K562 (cell line): ENCODE data around the gene ALDH1A2. TPM values are rescaled to one million over a fixed set of nuclear protein-coding genes. Genes with fewer than 3 reads are reported as not detected.

ENCODE experiments used
- ATAC-seq: fragments of 200-7000 bp; cut with Tn5 transposase; 3 replicates; pipeline ENCODE4 v1.9.1; 2020; ENCODE audit warnings: moderate library complexity
- BruUV-seq: library from RNA; stranded (reverse); fragments of 400-500 nt; replicated peaks from 2 replicates; lab custom pipeline; 2021; lab: Mats Ljungman, UMichigan
- CTCF ChIA-PET: fragments of 300-600 bp; formaldehyde crosslinking; extraction: SDS; loops from one replicate; lab custom pipeline; 2021; ENCODE audit warnings: low intra/inter-chr PET ratio; lab: Yijun Ruan, JAX
- POLR2A ChIA-PET: fragments of 300-600, 350-650 bp; sonication (Branson Sonifier 250); formaldehyde crosslinking; extraction: SDS; loops from one replicate; lab custom pipeline; 2021; ENCODE audit warnings: antibody characterized with exemption, inconsistent platforms; lab: Yijun Ruan, JAX
- DNase-seq, 4 experiments: peaks; one replicate each; pipeline versions ENCODE4 v3.0.0 to v3.0.0-alpha.2; 2011 to 2018; ENCODE audit warnings: low spot score in 3 of 4, mixed read lengths in 3 of 4; ENCODE audit errors: extremely low read depth in 1 of 4
- FAIRE-seq: peaks from 2 replicates; lab custom pipeline; 2011; peaks lifted over from hg19 to GRCh38; lab: Jason Lieb, UNC
- H2AFZ ChIP-seq: 2 replicates; pipeline ENCODE4 v1.6.0; 2011; ENCODE audit warnings: low read depth, low read length, control low read depth, inconsistent platforms
- H3K27ac ChIP-seq: fragments of 200-600 bp; 3 replicates; pipeline ENCODE4 v1.8.0; 2011; ENCODE audit warnings: low read depth, mild to moderate bottlenecking, control low read depth, inconsistent platforms, low read length, moderate library complexity, mixed read lengths; ENCODE audit errors: extremely low read depth
- H3K27me3 ChIP-seq, 2 experiments: fragments of 300-600 bp in 1 of 2; 2 replicates in 1 of 2; 3 replicates in 1 of 2; pipeline versions ENCODE4 v1.6.0 to v1.8.0; 2011; ENCODE audit warnings: inconsistent platforms in 2 of 2, low read length in 2 of 2, mild to moderate bottlenecking in 1 of 2, mixed read lengths in 1 of 2, moderate library complexity in 1 of 2; ENCODE audit not compliant: control insufficient read depth in 2 of 2, insufficient read depth in 2 of 2
- H3K36me3 ChIP-seq: fragments of 300-600 bp; 3 replicates; pipeline ENCODE4 v1.8.0; 2011; ENCODE audit warnings: mild to moderate bottlenecking, low read length, inconsistent platforms; ENCODE audit not compliant: control insufficient read depth, insufficient read depth
- H3K4me1 ChIP-seq, 2 experiments: fragments of 200-600 bp in 1 of 2; replicated peaks in 1 of 2; 2 replicates in 1 of 2; 3 replicates in 1 of 2; pipeline versions ENCODE4 v1.5.1 to v1.8.0; 2011; ENCODE audit warnings: inconsistent platforms in 2 of 2, low read length in 2 of 2, mild to moderate bottlenecking in 1 of 2, mixed read lengths in 1 of 2, moderate library complexity in 1 of 2; ENCODE audit not compliant: control insufficient read depth in 2 of 2, insufficient read depth in 2 of 2
- H3K4me2 ChIP-seq: 2 replicates; pipeline ENCODE4 v1.6.1; 2011; ENCODE audit warnings: low read length, control low read depth, inconsistent platforms, mixed read lengths; ENCODE audit not compliant: insufficient read depth
- H3K4me3 ChIP-seq: fragments of 200-600 bp; sonication (generic), shearing (Covaris generic); 2 replicates; pipeline ENCODE4 v1.5.1; 2016; ENCODE audit warnings: control low read depth, inconsistent platforms
- H3K79me2 ChIP-seq: fragments of 200-600 bp; 3 replicates; pipeline ENCODE4 v1.8.0; 2011; ENCODE audit warnings: low read length, inconsistent platforms; ENCODE audit not compliant: control insufficient read depth, insufficient read depth
- H3K9ac ChIP-seq, 2 experiments: 2 replicates each; pipeline versions ENCODE4 v1.6.0 to v1.6.1; 2011; ENCODE audit warnings: low read depth in 2 of 2, low read length in 2 of 2, control low read depth in 1 of 2, inconsistent platforms in 1 of 2, mild to moderate bottlenecking in 1 of 2, mixed read lengths in 1 of 2; ENCODE audit not compliant: insufficient read depth in 1 of 2
- H3K9me1 ChIP-seq: one replicate; pipeline ENCODE4 v1.6.0; 2011; ENCODE audit warnings: inconsistent platforms, mild to moderate bottlenecking, low read length, moderate library complexity; ENCODE audit not compliant: control insufficient read depth, insufficient read depth
- H3K9me3 ChIP-seq: replicated peaks from 2 replicates; pipeline ENCODE4 v1.5.1; 2011; ENCODE audit warnings: low read depth, low read length, inconsistent platforms; ENCODE audit not compliant: control insufficient read depth, insufficient read depth
- H4K20me1 ChIP-seq: replicated peaks from 2 replicates; pipeline ENCODE4 v1.6.1; 2011; ENCODE audit warnings: low read length, inconsistent platforms, mixed read lengths; ENCODE audit not compliant: control insufficient read depth, insufficient read depth
- ARID2 ChIP-seq: fragments of 450-650 bp; IDR thresholded peaks from 2 replicates; pipeline ENCODE4 v1.6.1; 2017; ENCODE audit warnings: antibody characterized with exemption, mild to moderate bottlenecking
- BCOR ChIP-seq: fragments of 450-650 bp; IDR thresholded peaks from 2 replicates; pipeline ENCODE4 v1.6.1; 2016
- C11orf30 ChIP-seq: fragments of 450-650 bp; IDR thresholded peaks from 2 replicates; pipeline ENCODE4 v1.6.1; 2016; ENCODE audit warnings: low read depth, mild to moderate bottlenecking
- CCNT2 ChIP-seq: IDR thresholded peaks from 2 replicates; pipeline ENCODE4 v1.6.1; 2011; ENCODE audit warnings: borderline replicate concordance, low read depth, mild to moderate bottlenecking, moderate library complexity, mixed read lengths, low read length; ENCODE audit not compliant: insufficient read length; ENCODE audit errors: extremely low read depth
- CEBPB ChIP-seq: fragments of 450-650 bp; IDR thresholded peaks from 2 replicates; pipeline ENCODE4 v1.6.1; 2016; ENCODE audit warnings: missing genetic modification characterization, missing compliant biosample characterization
- EHMT2 ChIP-seq: fragments of 450-650 bp; IDR thresholded peaks from 2 replicates; pipeline ENCODE4 v1.6.1; 2018; ENCODE audit warnings: antibody characterized with exemption
- ELF2 ChIP-seq: fragments of 250-450 bp; sonication (Bioruptor Pico); IDR thresholded peaks from 2 replicates; pipeline ENCODE4 v1.5.0; 2021; ENCODE audit warnings: mild to moderate bottlenecking
- HSF4 ChIP-seq: fragments of 250-450 bp; sonication (Bioruptor Pico); IDR thresholded peaks from 2 replicates; pipeline ENCODE4 v2.1.2; 2022; ENCODE audit warnings: mild to moderate bottlenecking, moderate library complexity, borderline replicate concordance
- MAFK ChIP-seq: IDR thresholded peaks from 2 replicates; pipeline ENCODE4 v1.6.1; 2011; ENCODE audit warnings: low read length, improper control_type of control experiment
- NUFIP1 ChIP-seq: fragments of 450-650 bp; IDR thresholded peaks from 2 replicates; pipeline ENCODE4 v1.6.1; 2018; ENCODE audit not compliant: partially characterized antibody
- PHF21A ChIP-seq: fragments of 450-650 bp; IDR thresholded peaks from 2 replicates; pipeline ENCODE4 v1.6.1; 2017; ENCODE audit warnings: low read depth, borderline replicate concordance
- RBM17 ChIP-seq: fragments of 200-400 bp; formaldehyde crosslinking; IDR thresholded peaks from 2 replicates; pipeline ENCODE4 v1.6.1; 2017; ENCODE audit warnings: low read depth, mild to moderate bottlenecking, low read length, borderline replicate concordance
- SRSF1 ChIP-seq: fragments of 200-400 bp; formaldehyde crosslinking; IDR thresholded peaks from 2 replicates; pipeline ENCODE4 v1.6.1; 2017; ENCODE audit warnings: mild to moderate bottlenecking, low read depth, low read length, moderate library complexity
- TBL1XR1 ChIP-seq, 2 experiments: IDR thresholded peaks; 2 replicates each; pipeline ENCODE4 v1.6.1; 2012; ENCODE audit warnings: improper control_type of control experiment in 2 of 2, low read length in 2 of 2, mild to moderate bottlenecking in 1 of 2
- ZC3H8 ChIP-seq: fragments of 450-650 bp; IDR thresholded peaks from 2 replicates; pipeline ENCODE4 v1.6.1; 2017
- ZNF707 ChIP-seq: fragments of 250-450 bp; sonication (Bioruptor Pico); conservative IDR thresholded peaks from 2 replicates; pipeline ENCODE4 v1.8.0; 2022; ENCODE audit warnings: inconsistent platforms, mild to moderate bottlenecking, moderate library complexity
- WGBS: fragments of 100-300 bp; shearing (Covaris generic); methylation state at CpG from one replicate; pipeline ENCODE4 v1.1.6; 2016; ENCODE audit warnings: low coverage, mixed read lengths; ENCODE audit not compliant: insufficient coverage; ENCODE audit errors: missing lambda C conversion rate; 5-methylcytosine and 5-hydroxymethylcytosine counted together
- in situ Hi-C: fragments of 300-500 bp; cut with MboI; formaldehyde crosslinking; loops from 4 replicates; pipeline ENCODE4 v1.15.0; 2018; ENCODE audit warnings: inconsistent platforms, mixed read lengths
- intact Hi-C: fragments of 100-400 bp; cut with micrococcal nuclease; formaldehyde crosslinking; loops from 2 replicates; pipeline ENCODE4 v1.14.2; 2022
- polyA plus RNA-seq, 8 experiments: library from polyadenylated mRNA; depleted of rRNA in 4 of 8; stranded (reverse) in 5 of 8; unstranded in 3 of 8; fragments of >200 nt; fragmentation: Nextera tagmentation in 2 of 8; fragmentation: Illumina TruSeq in 1 of 8; extraction: Ambion mirVana in 2 of 8; extraction: Trizol in 1 of 8; gene quantifications; 2 replicates each; pipeline versions ENCODE4 v1.2.1 to v1.2.3, GENCODE V29; 2011 to 2014; ENCODE audit warnings: inconsistent platforms in 1 of 8, missing spikeins in 1 of 8
- total RNA-seq, 7 experiments: library from RNA; depleted of rRNA in 6 of 7; stranded (reverse); fragments of >200 nt in 6 of 7; fragmentation: Illumina TruSeq in 2 of 7; extraction: Trizol in 2 of 7; gene quantifications; 2 replicates each; pipeline versions ENCODE4 v1.2.1 to v1.2.3, GENCODE V29; 2011 to 2021; ENCODE audit warnings: low replicate concordance in 1 of 7
- TF ChIP-seq, protein P1 (sequence below): fragments of 250-450 bp; sonication (Bioruptor Pico); IDR thresholded peaks from 2 replicates; pipeline ENCODE4 v1.4.0; 2020; ENCODE audit warnings: mild to moderate bottlenecking, moderate library complexity
- TF ChIP-seq, protein P2 (sequence below): fragments of 450-650 bp; formaldehyde crosslinking; IDR thresholded peaks from 2 replicates; pipeline ENCODE4 v1.4.0; 2020; ENCODE audit warnings: mild to moderate bottlenecking, mixed read lengths
- TF ChIP-seq, protein P3 (sequence below): sonication (generic); formaldehyde crosslinking; IDR thresholded peaks from 2 replicates; pipeline ENCODE4 v1.9.0; 2022; ENCODE audit warnings: mild to moderate bottlenecking, missing genetic modification reagents
- TF ChIP-seq, protein P4 (sequence below): sonication (generic); formaldehyde crosslinking; IDR thresholded peaks from 2 replicates; pipeline ENCODE4 v1.5.0; 2020; ENCODE audit warnings: missing genetic modification reagents

The ALDH1A2 gene
- total and polyA plus RNA-seq, 9 of the 15 experiments (the other 6 are each of a cell fraction or from before 2014, with no cell fraction given) = 115 to 393 (median 333) TPM

DNA sequence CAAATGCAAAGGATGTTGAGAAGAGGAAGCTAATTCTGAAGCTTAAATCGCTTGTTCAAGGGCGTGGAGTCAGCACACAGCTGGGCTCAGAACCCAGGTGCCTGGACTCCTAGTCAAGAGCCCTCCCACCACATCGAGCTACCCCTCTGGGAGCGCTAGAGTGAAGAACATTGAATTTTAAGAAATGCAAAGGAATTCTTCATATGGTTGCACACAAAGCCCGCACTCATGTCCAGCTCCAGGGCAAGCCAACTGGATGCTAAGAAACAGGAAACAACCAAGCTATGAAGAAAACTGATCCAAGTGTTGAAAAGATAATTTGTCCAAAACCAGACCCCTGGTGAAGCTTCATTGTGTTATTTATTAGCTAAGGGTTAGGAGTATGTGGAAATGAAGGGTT, 122.3 kb downstream of the ALDH1A2 start:
- ChIA-PET POLR2A (interaction anchor here (0.9 to 2.4 kb wide), 3 partner anchors 9 to 11 kb away, joined by 3 to 9 read pairs (median 3); no protein-coding TSS in a partner anchor), CTCF (no interaction called here)

More for the DNA sequence above, 122.3 kb downstream of the ALDH1A2 start:
- FAIRE-seq (no peak), ATAC-seq (no peak), DNase-seq (no peak)
- Histone ChIP-seq H3K27ac (no peak overlapping the region), H2AFZ (no peak overlapping the region), H4K20me1 (no peaks in the 10 kb centered on the region), H3K36me3 (no peaks in the 10 kb centered on the region), H3K9me3 (no peaks in the 10 kb centered on the region), H3K9me1 (no peaks in the 10 kb centered on the region), H3K4me3 (no peak overlapping the region), H3K27me3 (peaks cover 4 to 15% of the 10 kb centered on the region in 2 experiments; a peak in 3 of 5 replicates), H3K9ac (no peak overlapping the region), H3K4me2 (no peak overlapping the region), H3K4me1 (peaks cover 0 to 3% of the 10 kb centered on the region in 2 experiments; a peak in 2 of 5 replicates), H3K79me2 (no peaks in the 10 kb centered on the region)
- no TSS peak for BruUV-seq
- TF ChIP-seq ELF2 (no peak), CEBPB (no peak), MAFK (no peak), HSF4 (CRISPR knock-in tag) (no peak), NUFIP1 (no peak), CCNT2 (no peak), ZC3H8 (no peak), SRSF1 (no peak), EHMT2 (no peak), TBL1XR1 (IDR thresholded peaks at IDR 0.05; ENCODE audit: low read length in 2 of 2) (no peak), BCOR (no peak), ZNF707 (CRISPR knock-in tag) (no peak), PHF21A (no peak), ARID2 (no peak), RBM17 (no peak), C11orf30 (no peak)
- TF ChIP-seq, protein P1, sequence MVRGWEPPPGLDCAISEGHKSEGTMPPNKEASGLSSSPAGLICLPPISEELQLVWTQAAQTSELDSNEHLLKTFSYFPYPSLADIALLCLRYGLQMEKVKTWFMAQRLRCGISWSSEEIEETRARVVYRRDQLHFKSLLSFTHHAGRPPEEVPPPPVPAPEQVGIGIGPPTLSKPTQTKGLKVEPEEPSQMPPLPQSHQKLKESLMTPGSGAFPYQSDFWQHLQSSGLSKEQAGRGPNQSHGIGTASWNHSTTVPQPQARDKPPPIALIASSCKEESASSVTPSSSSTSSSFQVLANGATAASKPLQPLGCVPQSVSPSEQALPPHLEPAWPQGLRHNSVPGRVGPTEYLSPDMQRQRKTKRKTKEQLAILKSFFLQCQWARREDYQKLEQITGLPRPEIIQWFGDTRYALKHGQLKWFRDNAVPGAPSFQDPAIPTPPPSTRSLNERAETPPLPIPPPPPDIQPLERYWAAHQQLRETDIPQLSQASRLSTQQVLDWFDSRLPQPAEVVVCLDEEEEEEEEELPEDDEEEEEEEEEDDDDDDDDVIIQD (CRISPR knock-in tag) = no peak
- TF ChIP-seq, protein P2, sequence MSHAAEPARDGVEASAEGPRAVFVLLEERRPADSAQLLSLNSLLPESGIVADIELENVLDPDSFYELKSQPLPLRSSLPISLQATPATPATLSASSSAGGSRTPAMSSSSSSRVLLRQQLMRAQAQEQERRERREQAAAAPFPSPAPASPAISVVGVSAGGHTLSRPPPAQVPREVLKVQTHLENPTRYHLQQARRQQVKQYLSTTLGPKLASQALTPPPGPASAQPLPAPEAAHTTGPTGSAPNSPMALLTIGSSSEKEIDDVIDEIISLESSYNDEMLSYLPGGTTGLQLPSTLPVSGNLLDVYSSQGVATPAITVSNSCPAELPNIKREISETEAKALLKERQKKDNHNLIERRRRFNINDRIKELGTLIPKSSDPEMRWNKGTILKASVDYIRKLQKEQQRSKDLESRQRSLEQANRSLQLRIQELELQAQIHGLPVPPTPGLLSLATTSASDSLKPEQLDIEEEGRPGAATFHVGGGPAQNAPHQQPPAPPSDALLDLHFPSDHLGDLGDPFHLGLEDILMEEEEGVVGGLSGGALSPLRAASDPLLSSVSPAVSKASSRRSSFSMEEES (CRISPR knock-in tag) = no peak
- TF ChIP-seq, protein P3, sequence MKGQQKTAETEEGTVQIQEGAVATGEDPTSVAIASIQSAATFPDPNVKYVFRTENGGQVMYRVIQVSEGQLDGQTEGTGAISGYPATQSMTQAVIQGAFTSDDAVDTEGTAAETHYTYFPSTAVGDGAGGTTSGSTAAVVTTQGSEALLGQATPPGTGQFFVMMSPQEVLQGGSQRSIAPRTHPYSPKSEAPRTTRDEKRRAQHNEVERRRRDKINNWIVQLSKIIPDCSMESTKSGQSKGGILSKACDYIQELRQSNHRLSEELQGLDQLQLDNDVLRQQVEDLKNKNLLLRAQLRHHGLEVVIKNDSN = no peak
- TF ChIP-seq, protein P4, sequence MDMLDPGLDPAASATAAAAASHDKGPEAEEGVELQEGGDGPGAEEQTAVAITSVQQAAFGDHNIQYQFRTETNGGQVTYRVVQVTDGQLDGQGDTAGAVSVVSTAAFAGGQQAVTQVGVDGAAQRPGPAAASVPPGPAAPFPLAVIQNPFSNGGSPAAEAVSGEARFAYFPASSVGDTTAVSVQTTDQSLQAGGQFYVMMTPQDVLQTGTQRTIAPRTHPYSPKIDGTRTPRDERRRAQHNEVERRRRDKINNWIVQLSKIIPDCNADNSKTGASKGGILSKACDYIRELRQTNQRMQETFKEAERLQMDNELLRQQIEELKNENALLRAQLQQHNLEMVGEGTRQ (CRISPR knock-in tag) = no peak
- in situ Hi-C loops (no loop called here), intact Hi-C loops (no loop called here)
- WGBS = 8% methylated on average over 5 of the region's 5 CpGs
